PC-9 (cell line): ENCODE results near the gene TGIF2. TPM values are rescaled to one million over a fixed set of nuclear protein-coding genes. Genes with fewer than 3 reads are reported as not detected.

Experiments used
- BruUV-seq: library from RNA; stranded (reverse); fragments of 400-500 nt; replicated peaks from 2 replicates; lab custom pipeline; 2021; lab: Mats Ljungman, UMichigan
- CTCF ChIA-PET: fragments of 300-600 bp; sonication (Branson Sonifier 250); formaldehyde crosslinking; loops from one replicate; lab custom pipeline; 2022; ENCODE audit warnings: antibody characterized with exemption; lab: Charles Lee
- POLR2A ChIA-PET: fragments of 300-600 bp; sonication (Branson Sonifier 250); formaldehyde crosslinking; loops from one replicate; lab custom pipeline; 2022; ENCODE audit warnings: antibody characterized with exemption; ENCODE audit not compliant: unreplicated experiment; lab: Charles Lee
- DNase-seq, 2 experiments: peaks; one replicate each; pipeline versions ENCODE4 v3.0.0 to v3.0.0-alpha.2; 2015 to 2022; ENCODE audit warnings: mixed read lengths in 1 of 2
- H2AFZ ChIP-seq: fragments of 200-600 bp; sonication (generic); 2 replicates; pipeline ENCODE4 v1.8.1; 2017; ENCODE audit warnings: antibody characterized with exemption
- H3F3A ChIP-seq: fragments of 200-600 bp; sonication (generic); 2 replicates; pipeline ENCODE4 v1.8.1; 2017; ENCODE audit warnings: antibody characterized with exemption, mild to moderate bottlenecking, low read depth; ENCODE audit not compliant: insufficient read depth
- H3K27ac ChIP-seq: fragments of 200-600 bp; sonication (generic); 2 replicates; pipeline ENCODE4 v1.6.1; 2016; ENCODE audit warnings: mixed run types
- H3K27me3 ChIP-seq: fragments of 200-600 bp; sonication (generic); 2 replicates; pipeline ENCODE4 v1.6.1; 2016; ENCODE audit warnings: low read depth, mixed run types; ENCODE audit not compliant: insufficient read depth
- H3K36me3 ChIP-seq: fragments of 200-600 bp; sonication (generic); 2 replicates; pipeline ENCODE4 v1.6.1; 2016; ENCODE audit warnings: low read depth, mixed run types
- H3K4me1 ChIP-seq: fragments of 200-600 bp; sonication (generic); replicated peaks from 2 replicates; pipeline ENCODE4 v1.6.1; 2016; ENCODE audit warnings: mixed run types; ENCODE audit not compliant: insufficient read depth
- H3K4me2 ChIP-seq: fragments of 200-600 bp; sonication (generic); 2 replicates; pipeline ENCODE4 v1.6.1; 2017; ENCODE audit warnings: mixed run types
- H3K4me3 ChIP-seq: fragments of 200-600 bp; sonication (generic); 2 replicates; pipeline ENCODE4 v1.6.1; 2016; ENCODE audit warnings: mixed run types
- H3K79me2 ChIP-seq: fragments of 200-600 bp; sonication (generic); 2 replicates; pipeline ENCODE4 v1.6.1; 2017; ENCODE audit warnings: low read depth, mixed run types
- H3K9me2 ChIP-seq: fragments of 200-600 bp; sonication (generic); 2 replicates; pipeline ENCODE4 v1.8.1; 2017; ENCODE audit warnings: mild to moderate bottlenecking; ENCODE audit not compliant: insufficient read depth
- H3K9me3 ChIP-seq: fragments of 200-600 bp; sonication (generic); 2 replicates; pipeline ENCODE4 v1.8.1; 2016; ENCODE audit warnings: low read depth; ENCODE audit not compliant: insufficient read depth
- H4K20me1 ChIP-seq: fragments of 200-600 bp; sonication (generic); 2 replicates; pipeline ENCODE4 v1.8.1; 2017; ENCODE audit not compliant: insufficient read depth
- EZH2 ChIP-seq: fragments of 200-600 bp; sonication (generic); IDR thresholded peaks from 2 replicates; pipeline ENCODE4 v1.8.0; 2017; ENCODE audit warnings: antibody characterized with exemption, low read depth
- intact Hi-C: fragments of 100-400 bp; cut with micrococcal nuclease; formaldehyde crosslinking; loops from one replicate; pipeline ENCODE4 v1.10.0; 2022; ENCODE audit not compliant: unreplicated experiment
- total RNA-seq: library from RNA; stranded (reverse); gene quantifications from 2 replicates; pipeline ENCODE4 v1.2.3, GENCODE V29; 2021
- TF ChIP-seq, protein P1 (sequence below): fragments of 200-600 bp; sonication (generic); conservative IDR thresholded peaks from 2 replicates; pipeline ENCODE4 v1.6.1; 2017; ENCODE audit warnings: mixed run types, antibody characterized with exemption, mild to moderate bottlenecking, moderate library complexity

Gene TGIF2
- total RNA-seq, 1 experiment from 2014 or later: 18.3 TPM

DNA sequence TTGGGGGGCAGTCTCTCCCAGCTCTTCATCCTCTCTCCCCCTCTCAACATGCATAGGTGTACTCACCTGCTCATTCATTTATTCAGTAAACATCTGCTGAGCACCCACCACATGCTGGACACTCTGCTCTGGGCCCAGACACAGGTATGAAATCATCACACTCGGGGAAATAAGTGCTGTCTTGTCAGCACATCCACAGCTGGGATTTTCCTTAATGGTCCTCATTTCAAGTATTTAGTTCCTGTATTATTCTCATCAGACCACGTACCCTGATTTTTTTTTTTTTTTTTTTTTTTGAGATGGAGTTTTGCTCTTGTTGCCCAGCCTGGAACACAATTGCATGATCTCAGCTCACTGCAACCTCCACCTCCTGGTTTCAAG, 51.5 kb downstream of the TGIF2 start:
- ChIA-PET CTCF (interaction anchor here (0.6 kb wide), 1 partner anchor 25 kb away, joined by 12 read pairs; no protein-coding TSS in a partner anchor), POLR2A (interaction anchor here (0.5 to 0.7 kb wide), 2 partner anchors 35 to 91 kb away, joined by 3 to 23 read pairs; no protein-coding TSS in a partner anchor)
- H3K27ac ChIP-seq: no peak overlapping the region
- H3K9me3 ChIP-seq: no peaks in the 10 kb centered on the region
- H3K4me3 ChIP-seq: no peak overlapping the region
- intact Hi-C loops: no loop called here
- no TSS peak for BruUV-seq
- TF ChIP-seq, protein P1, sequence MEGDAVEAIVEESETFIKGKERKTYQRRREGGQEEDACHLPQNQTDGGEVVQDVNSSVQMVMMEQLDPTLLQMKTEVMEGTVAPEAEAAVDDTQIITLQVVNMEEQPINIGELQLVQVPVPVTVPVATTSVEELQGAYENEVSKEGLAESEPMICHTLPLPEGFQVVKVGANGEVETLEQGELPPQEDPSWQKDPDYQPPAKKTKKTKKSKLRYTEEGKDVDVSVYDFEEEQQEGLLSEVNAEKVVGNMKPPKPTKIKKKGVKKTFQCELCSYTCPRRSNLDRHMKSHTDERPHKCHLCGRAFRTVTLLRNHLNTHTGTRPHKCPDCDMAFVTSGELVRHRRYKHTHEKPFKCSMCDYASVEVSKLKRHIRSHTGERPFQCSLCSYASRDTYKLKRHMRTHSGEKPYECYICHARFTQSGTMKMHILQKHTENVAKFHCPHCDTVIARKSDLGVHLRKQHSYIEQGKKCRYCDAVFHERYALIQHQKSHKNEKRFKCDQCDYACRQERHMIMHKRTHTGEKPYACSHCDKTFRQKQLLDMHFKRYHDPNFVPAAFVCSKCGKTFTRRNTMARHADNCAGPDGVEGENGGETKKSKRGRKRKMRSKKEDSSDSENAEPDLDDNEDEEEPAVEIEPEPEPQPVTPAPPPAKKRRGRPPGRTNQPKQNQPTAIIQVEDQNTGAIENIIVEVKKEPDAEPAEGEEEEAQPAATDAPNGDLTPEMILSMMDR: no peak
- no peak for TF ChIP-seq EZH2
- no peak overlapping the region for H3K4me2 ChIP-seq
- peaks cover 10% of the 10 kb centered on the region; the same call in 1 of the 2 replicates for H3F3A ChIP-seq
- no peak overlapping the region for H2AFZ ChIP-seq
- no peaks in the 10 kb centered on the region for H3K36me3 ChIP-seq
- no peaks in the 10 kb centered on the region for H4K20me1 ChIP-seq
- H3K79me2 ChIP-seq: no peaks in the 10 kb centered on the region
- no peaks in the 10 kb centered on the region for H3K27me3 ChIP-seq
- no peaks in the 10 kb centered on the region for H3K9me2 ChIP-seq
- no peaks in the 10 kb centered on the region for H3K4me1 ChIP-seq
- DNase-seq: no peak

GRCh38 chr20:36628076-36628475, 54.7 kb downstream of the TGIF2 start:
- H3K9me2 ChIP-seq: no peaks in the 10 kb centered on the region
- no peak overlapping the region for H2AFZ ChIP-seq
- no peak for TF ChIP-seq EZH2
- TF ChIP-seq, protein P1: no peak
- POLR2A ChIA-PET: no interaction called here
- no peaks in the 10 kb centered on the region for H3K79me2 ChIP-seq
- peaks cover 4% of the 10 kb centered on the region; the same call in 1 of the 2 replicates for H3F3A ChIP-seq
- H3K4me3 ChIP-seq: no peak overlapping the region
- no peak overlapping the region for H3K4me2 ChIP-seq
- no peak for DNase-seq
- H3K36me3 ChIP-seq: no peaks in the 10 kb centered on the region
- no peaks in the 10 kb centered on the region for H3K4me1 ChIP-seq
- BruUV-seq: no TSS peak
- intact Hi-C loops: no loop called here
- H4K20me1 ChIP-seq: no peaks in the 10 kb centered on the region
- H3K27me3 ChIP-seq: no peaks in the 10 kb centered on the region
- H3K27ac ChIP-seq: no peak overlapping the region
- CTCF ChIA-PET: no interaction called here
- no peaks in the 10 kb centered on the region for H3K9me3 ChIP-seq

- CTCF ChIA-PET: no interaction called here
- H3F3A ChIP-seq: no peaks in the 10 kb centered on the region
- H3K79me2 ChIP-seq: no peaks in the 10 kb centered on the region
- no peaks in the 10 kb centered on the region for H3K9me3 ChIP-seq
- no peaks in the 10 kb centered on the region for H3K36me3 ChIP-seq
- H4K20me1 ChIP-seq: no peaks in the 10 kb centered on the region
- H2AFZ ChIP-seq: no peak overlapping the region
- POLR2A ChIA-PET: interaction anchor here (0.8 kb wide), 1 partner anchor 15 kb away, joined by 8 read pairs; no protein-coding TSS in a partner anchor
- TF ChIP-seq, protein P1: no peak
- no peak for TF ChIP-seq EZH2
- no peak overlapping the region for H3K4me2 ChIP-seq
- H3K9me2 ChIP-seq: no peaks in the 10 kb centered on the region
- no peaks in the 10 kb centered on the region for H3K27me3 ChIP-seq
- no peaks in the 10 kb centered on the region for H3K4me1 ChIP-seq
- intact Hi-C loops: no loop called here
- H3K4me3 ChIP-seq: no peak overlapping the region
- no TSS peak for BruUV-seq
- DNase-seq: no peak
- no peak overlapping the region for H3K27ac ChIP-seq
These were observed 56.6 kb downstream of the TGIF2 start for GRCh38 chr20:36629719-36630681.
